ENCODE data around the gene HES1. TPM values are rescaled to one million over a fixed set of nuclear protein-coding genes. Genes with fewer than 3 reads are reported as not detected.

The HES1 gene
- total RNA-seq, 2 experiments from 2014 or later, result 2.4 to 2.7 TPM

DNA sequence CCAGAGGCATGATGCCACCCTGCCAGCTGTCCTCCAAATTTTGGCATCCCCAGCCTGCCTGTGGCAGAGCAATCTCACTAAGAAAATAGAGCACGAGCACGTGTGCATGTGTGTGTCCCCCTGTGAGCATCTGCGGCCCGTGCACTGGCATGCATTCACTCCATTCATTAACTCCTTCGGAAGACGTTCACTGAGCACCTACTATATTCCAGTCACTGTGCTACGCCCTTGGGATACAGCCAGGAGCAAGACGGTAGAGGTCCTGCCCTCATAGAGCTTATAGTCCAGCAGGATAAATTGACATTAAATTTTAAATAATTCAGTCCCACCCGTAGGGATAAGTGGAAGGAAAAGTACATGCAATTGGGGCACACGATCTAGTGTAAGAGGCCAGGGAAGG, 40.0 kb upstream of the HES1 start:
- POLR2A ChIA-PET, result no interaction called here
- DNase-seq, result no peak
- H3K27ac Mint-ChIP-seq, result no peak overlapping the region
- H3K36me3 Mint-ChIP-seq (ENCODE audit: low read depth), result no peaks in the 10 kb centered on the region
- H3K4me1 Mint-ChIP-seq, result peaks cover 22% of the 10 kb centered on the region
- H3K4me3 Mint-ChIP-seq, result no peak overlapping the region
- CTCF ChIA-PET, result no interaction called here
- no peaks in the 10 kb centered on the region for H3K27me3 Mint-ChIP-seq
- H3K9me3 Mint-ChIP-seq, result no peaks in the 10 kb centered on the region

DNA sequence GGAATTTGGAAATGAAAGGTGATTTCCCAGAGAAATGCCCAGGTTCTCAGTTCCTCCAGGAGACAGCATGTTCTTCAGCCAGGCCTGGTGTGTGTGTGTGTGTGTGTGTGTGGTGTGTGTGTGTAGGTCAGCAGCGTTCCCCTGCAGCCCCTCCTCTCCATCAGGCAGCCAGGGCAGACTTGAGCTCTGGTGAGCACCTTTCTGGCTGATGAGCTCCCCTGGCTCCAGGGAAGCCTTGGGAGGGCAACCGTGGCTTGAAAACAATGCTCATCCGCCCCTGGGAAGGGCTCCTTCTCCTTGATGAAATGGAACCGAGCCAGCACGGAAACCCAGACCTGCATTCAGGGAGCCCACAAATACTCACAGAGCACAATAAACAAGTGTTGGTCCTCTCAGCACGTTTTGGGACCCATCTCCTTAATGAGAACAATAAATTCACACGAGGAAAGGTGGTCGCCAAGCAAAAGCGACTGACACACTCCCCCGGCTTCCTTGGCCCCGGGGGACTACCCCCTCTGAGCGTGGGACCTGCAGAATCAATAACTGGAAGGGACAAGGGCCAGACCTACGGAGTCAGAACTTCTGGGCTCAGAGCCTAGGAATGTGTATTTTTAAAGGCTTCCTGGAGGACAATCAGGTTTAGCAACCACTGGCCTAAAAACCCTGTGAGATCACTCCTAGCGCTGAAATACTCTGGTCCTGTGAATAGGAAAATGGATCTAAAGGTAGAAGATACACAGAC, 38.6 kb upstream of the HES1 start:
- Mint-ChIP-seq H3K27ac (no peak overlapping the region), H3K4me3 (no peak overlapping the region), H3K36me3 (ENCODE audit: low read depth) (no peaks in the 10 kb centered on the region), H3K27me3 (no peaks in the 10 kb centered on the region), H3K9me3 (no peaks in the 10 kb centered on the region), H3K4me1 (peaks cover 24% of the 10 kb centered on the region)
- ChIA-PET CTCF (interaction anchor here (1.1 kb wide), 1 partner anchor 9 kb away, joined by 3 read pairs; no protein-coding TSS in a partner anchor), POLR2A (no interaction called here)
- no peak for DNase-seq

DNA sequence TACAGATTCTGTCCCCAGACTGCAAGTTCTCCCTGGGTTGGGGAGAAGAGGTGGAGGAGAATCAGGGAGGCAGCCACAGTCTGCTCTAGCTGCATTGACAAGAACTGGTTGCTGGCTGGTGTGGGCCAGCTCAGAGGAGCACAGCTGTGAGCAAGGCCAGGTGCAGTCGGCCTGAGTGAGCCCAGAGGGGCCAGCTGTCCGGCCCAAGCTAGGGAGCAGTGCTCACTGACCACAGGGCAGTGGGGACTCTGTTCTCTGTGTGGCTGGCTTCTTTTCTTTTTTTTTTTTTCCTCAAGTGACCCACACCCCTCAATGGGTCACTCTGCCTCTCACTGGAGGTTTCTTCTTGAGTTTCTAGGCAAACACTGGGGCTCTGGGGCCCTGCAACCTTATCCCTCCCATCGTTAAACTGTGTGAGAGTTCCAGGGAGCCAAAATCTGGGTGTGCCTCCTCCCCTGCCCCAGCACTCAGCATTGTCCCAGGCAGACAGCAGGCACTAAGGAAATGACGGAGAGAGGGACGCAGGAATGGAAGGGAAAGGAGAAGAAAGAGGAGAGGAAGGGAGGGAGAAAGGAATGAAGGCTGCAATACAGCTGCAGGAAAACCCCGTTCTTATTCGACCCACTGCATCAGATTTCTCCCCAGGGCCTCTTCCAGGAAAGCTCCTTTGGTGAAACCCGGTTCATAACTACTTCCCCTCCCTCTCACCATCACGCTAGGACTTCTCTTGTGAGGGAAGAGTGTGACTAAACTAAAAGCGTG, 37.7 kb upstream of the HES1 start:
- no peak for DNase-seq
- H3K4me1 Mint-ChIP-seq, result peaks cover 29% of the 10 kb centered on the region
- H3K36me3 Mint-ChIP-seq (ENCODE audit: low read depth), result no peaks in the 10 kb centered on the region
- no peak overlapping the region for H3K4me3 Mint-ChIP-seq
- no peaks in the 10 kb centered on the region for H3K9me3 Mint-ChIP-seq
- H3K27ac Mint-ChIP-seq, result no peak overlapping the region
- peaks cover 5% of the 10 kb centered on the region for H3K27me3 Mint-ChIP-seq
- POLR2A ChIA-PET, result no interaction called here
- CTCF ChIA-PET, result interaction anchor here (1.1 to 1.2 kb wide), 2 partner anchors 9 to 13 kb away, joined by 3 to 4 read pairs; no protein-coding TSS in a partner anchor

DNA sequence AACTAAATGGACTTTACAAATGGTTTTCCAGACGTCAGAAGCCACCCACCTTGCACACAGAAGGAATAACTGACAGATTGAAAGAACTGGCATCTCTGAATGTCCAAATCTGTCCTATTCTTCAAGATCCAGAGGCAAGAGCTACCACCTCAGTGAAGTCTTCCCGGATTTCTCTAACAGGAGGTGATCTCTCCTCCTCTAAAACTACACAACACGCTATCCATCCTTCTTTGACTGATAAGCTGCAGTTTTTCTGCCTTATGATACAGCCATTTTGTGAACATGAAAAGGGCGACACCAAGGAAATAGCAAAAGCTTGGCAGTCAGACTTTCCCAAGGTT, 37.1 kb upstream of the HES1 start:
- POLR2A ChIA-PET, result no interaction called here
- CTCF ChIA-PET, result interaction anchor here (1.1 to 1.2 kb wide), 2 partner anchors 10 to 13 kb away, joined by 3 to 4 read pairs; no protein-coding TSS in a partner anchor
- peaks cover 33% of the 10 kb centered on the region for H3K4me1 Mint-ChIP-seq
- peaks cover 8% of the 10 kb centered on the region for H3K27me3 Mint-ChIP-seq
- H3K36me3 Mint-ChIP-seq (ENCODE audit: low read depth), result no peaks in the 10 kb centered on the region
- no peak overlapping the region for H3K27ac Mint-ChIP-seq
- no peak for DNase-seq
- no peaks in the 10 kb centered on the region for H3K9me3 Mint-ChIP-seq
- H3K4me3 Mint-ChIP-seq, result no peak overlapping the region

DNA sequence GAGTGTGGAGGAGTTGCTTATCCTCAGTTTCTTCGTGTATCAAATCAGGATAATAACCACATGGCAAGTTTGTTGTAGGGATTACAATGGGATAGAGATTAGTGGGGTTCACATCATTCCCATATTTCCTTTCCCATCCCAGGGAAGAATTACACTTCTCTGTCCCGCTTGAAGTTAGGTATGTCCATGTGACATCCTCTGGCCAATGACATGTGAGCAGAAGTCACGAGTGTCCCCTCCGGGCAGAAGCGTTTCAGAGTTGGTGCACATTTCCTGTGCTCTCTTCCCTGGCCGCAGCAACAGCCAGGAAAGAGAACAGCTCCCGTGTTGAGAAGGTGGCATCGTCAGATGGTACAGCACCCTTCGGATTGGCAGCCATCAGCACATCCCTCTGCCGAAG, 36.7 kb upstream of the HES1 start:
- Mint-ChIP-seq H3K4me1 (peaks cover 33% of the 10 kb centered on the region), H3K27ac (no peak overlapping the region), H3K27me3 (peaks cover 8% of the 10 kb centered on the region), H3K4me3 (no peak overlapping the region), H3K36me3 (ENCODE audit: low read depth) (no peaks in the 10 kb centered on the region), H3K9me3 (no peaks in the 10 kb centered on the region)
- no peak for DNase-seq
- ChIA-PET POLR2A (no interaction called here), CTCF (interaction anchor here (1.2 kb wide), 1 partner anchor 14 kb away, joined by 4 read pairs; no protein-coding TSS in a partner anchor)

DNA sequence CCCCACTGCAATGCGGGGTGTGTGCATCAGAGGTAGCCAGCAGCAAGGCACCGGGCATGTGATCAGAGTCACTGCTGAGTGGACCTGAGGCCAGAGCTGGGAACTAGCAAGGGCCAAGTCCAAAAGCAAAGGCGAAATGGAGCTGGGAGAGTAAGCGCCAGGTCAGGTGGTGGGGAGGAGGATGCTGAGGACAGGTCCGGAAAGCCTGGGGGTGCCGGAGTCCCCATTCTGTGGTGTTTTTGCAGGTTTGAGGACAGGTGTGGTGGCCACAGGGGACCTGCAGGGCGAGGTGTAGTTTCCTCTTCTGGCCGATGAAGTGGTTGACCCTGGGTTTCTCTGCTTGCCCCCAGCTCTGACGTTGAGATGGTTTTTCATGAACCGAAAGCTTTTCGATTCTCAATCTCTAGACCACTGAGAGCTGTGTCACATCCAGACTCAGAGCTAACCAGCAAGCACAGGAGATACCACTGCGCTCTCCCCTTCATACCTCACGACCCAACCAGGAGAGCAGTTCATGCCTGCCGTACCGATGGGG, 35.0 kb upstream of the HES1 start:
- Mint-ChIP-seq H3K27ac (no peak overlapping the region), H3K4me1 (peaks cover 23% of the 10 kb centered on the region), H3K9me3 (no peaks in the 10 kb centered on the region), H3K4me3 (no peak overlapping the region), H3K27me3 (peaks cover 16% of the 10 kb centered on the region), H3K36me3 (ENCODE audit: low read depth) (no peaks in the 10 kb centered on the region)
- DNase-seq, result no peak
- POLR2A ChIA-PET, result no interaction called here
- CTCF ChIA-PET, result interaction anchor here (0.7 to 0.8 kb wide), 3 partner anchors 17 to 29 kb away, joined by 3 to 4 read pairs (median 3); no protein-coding TSS in a partner anchor

DNA sequence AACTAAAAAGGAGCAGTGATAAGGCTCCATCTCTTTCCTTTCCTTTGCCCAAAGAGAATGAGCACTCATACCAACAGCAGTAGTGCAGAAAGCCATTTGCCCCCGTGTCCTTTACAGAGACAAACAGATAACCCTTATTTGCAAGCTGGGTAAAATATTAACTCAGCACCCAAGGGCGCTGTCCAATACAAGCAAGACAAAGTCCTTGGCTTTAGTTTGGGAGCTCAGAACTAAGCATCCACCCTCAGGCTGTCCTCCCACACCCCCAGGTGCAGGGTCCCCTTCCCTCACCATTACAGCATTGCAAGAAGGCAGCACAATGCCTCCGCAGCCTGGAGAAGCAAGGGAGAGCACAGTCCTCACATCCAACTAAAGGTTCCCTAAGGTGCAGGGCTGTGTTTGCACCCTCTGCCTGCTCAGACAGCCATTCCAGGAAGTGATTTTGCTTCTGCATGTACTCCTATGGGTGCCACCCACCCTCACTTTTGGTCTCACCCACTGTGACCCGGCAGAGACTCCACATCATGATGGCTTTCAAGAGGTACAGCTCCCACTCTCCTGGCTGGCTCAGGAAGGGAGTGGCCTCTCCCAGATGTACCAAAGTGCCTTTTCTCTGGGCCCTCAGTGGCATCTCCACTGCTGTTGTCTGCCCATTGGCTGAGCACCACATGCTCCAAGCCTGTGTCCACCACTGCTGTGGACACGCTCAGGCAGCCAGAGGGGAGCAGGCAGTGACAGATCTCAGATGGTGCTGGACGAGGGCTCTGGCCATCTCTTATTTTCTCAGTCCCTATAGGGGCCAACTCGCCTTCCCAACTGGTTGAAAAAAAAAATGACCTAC, 34.1 kb upstream of the HES1 start:
- Mint-ChIP-seq H3K9me3 (no peaks in the 10 kb centered on the region), H3K27ac (no peak overlapping the region), H3K4me1 (peaks cover 22% of the 10 kb centered on the region), H3K36me3 (ENCODE audit: low read depth) (no peaks in the 10 kb centered on the region), H3K27me3 (peaks cover 20% of the 10 kb centered on the region), H3K4me3 (no peak overlapping the region)
- ChIA-PET CTCF (interaction anchor here (0.7 to 1.2 kb wide), 4 partner anchors 18 to 214 kb away, joined by 3 to 4 read pairs (median 3); no protein-coding TSS in a partner anchor), POLR2A (no interaction called here)
- DNase-seq, result no peak

DNA sequence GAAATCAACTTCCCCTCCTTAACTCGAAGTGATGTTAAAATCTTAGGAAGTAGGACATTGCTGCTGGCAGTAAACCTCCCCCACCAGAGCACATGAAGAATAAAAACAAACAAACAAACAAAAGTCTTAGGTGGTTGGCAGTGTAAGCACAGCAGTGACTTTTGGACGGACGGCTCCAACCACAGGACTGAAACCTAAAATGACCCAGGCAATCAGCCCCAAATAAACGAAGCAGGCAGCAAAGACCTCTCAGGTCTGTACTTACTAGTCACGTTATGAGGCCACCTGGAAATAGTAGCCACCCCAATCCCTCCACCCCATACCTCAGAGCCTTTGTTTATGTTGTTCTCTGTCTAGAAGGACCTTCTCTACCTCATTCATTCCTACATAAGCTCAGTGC, 33.5 kb upstream of the HES1 start:
- H3K4me3 Mint-ChIP-seq, result no peak overlapping the region
- H3K36me3 Mint-ChIP-seq (ENCODE audit: low read depth), result no peaks in the 10 kb centered on the region
- H3K4me1 Mint-ChIP-seq, result peaks cover 22% of the 10 kb centered on the region
- CTCF ChIA-PET, result interaction anchor here (1.2 kb wide), 1 partner anchor 213 kb away, joined by 3 read pairs; no protein-coding TSS in a partner anchor
- H3K27me3 Mint-ChIP-seq, result peaks cover 20% of the 10 kb centered on the region
- H3K27ac Mint-ChIP-seq, result no peak overlapping the region
- no peak for DNase-seq
- H3K9me3 Mint-ChIP-seq, result no peaks in the 10 kb centered on the region
- POLR2A ChIA-PET, result no interaction called here

DNA sequence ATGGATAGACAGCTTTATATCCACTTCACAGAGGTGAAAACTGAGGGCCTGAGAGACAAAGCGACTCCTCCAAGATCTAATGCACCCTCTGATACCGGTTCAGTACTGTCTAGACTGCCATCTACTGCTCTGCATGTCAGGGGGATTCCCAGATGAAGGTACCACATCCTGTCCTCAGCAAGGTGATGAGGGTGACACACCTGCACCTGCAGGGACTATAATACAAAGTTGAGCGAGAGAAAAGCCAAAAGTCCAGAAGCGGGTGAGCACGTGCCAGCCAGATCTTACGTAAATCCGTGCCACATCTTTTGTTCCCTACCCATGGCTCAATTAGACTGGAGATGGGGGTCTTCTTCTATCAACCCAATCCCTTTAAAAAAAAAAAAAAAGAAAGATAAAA, 32.4 kb upstream of the HES1 start:
- POLR2A ChIA-PET, result no interaction called here
- DNase-seq, result peak; percentile 40
- H3K9me3 Mint-ChIP-seq, result no peaks in the 10 kb centered on the region
- no peaks in the 10 kb centered on the region for H3K36me3 Mint-ChIP-seq (ENCODE audit: low read depth)
- H3K27me3 Mint-ChIP-seq, result peaks cover 25% of the 10 kb centered on the region
- H3K4me3 Mint-ChIP-seq, result no peak overlapping the region
- H3K27ac Mint-ChIP-seq, result no peak overlapping the region
- peaks cover 17% of the 10 kb centered on the region for H3K4me1 Mint-ChIP-seq
- CTCF ChIA-PET, result interaction anchor here (1.1 kb wide), 1 partner anchor 87 kb away, joined by 3 read pairs; no protein-coding TSS in a partner anchor

DNA sequence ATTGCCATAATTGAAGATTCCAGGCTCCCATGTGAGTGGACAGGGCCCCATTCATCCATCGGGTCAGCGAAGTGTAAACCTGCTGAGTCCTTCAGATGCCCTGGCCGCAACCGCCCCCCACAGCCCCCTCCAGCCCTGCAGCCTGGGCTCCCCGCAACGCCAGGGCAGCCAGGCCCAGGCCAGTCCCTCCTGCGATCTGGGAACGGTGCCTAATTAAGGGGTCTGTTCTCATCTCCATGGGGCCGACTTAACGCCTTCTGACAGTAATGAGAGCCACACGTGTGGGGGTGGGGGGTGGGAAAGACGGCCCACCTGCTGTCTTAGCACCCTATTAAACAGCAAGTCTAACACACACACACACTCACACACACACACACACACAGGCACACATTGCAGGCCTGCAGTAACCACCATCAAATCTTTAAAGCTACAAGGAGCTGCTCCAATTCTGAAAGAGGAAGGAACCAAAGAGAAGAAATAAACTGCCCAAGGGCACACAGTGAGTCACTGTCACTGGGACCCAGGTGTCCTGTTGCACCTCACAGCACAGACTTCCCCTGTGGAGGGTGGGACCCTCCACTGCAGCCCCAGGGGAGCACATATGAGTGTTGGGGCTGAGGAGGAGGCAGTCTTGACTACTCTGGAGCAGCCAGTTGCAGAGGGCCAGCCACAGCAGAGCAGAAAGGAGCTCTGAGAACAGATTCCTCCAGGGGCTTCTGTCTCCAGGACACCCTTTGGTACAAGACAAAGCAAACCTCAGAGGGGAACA, 31.8 kb upstream of the HES1 start:
- POLR2A ChIA-PET, result interaction anchor here (0.6 kb wide), 1 partner anchor 36 kb away, joined by 7 read pairs; no protein-coding TSS in a partner anchor

DNA sequence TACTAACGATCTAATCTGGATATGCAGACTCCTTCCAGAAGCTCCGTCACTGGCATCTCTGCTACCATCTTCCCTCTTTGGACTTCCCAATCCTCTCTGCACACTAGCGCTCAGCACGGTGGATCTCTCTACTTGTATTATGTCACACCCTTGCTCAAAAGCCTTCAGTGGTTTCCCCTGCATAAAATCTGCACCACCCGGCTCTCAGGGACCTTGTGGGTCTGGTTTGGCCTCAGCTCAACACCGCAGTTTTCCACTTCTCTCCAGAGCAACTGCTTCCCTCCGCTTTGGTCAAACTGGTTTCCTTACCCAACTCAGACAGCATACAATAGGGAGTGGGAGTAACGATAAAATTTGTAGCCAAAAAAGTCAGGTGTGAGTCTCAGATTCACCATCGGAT, 30.7 kb upstream of the HES1 start:
- Mint-ChIP-seq H3K27me3 (peaks cover 35% of the 10 kb centered on the region), H3K9me3 (no peaks in the 10 kb centered on the region), H3K4me3 (no peak overlapping the region), H3K36me3 (ENCODE audit: low read depth) (no peaks in the 10 kb centered on the region), H3K4me1 (peaks cover 11% of the 10 kb centered on the region), H3K27ac (no peak overlapping the region)
- POLR2A ChIA-PET, result no interaction called here
- DNase-seq, result no peak
- CTCF ChIA-PET, result interaction anchor here (1.2 kb wide), 1 partner anchor 210 kb away, joined by 3 read pairs; no protein-coding TSS in a partner anchor

More for the DNA sequence above, 31.8 kb upstream of the HES1 start:
- H3K36me3 Mint-ChIP-seq (ENCODE audit: low read depth), result no peaks in the 10 kb centered on the region
- H3K9me3 Mint-ChIP-seq, result no peaks in the 10 kb centered on the region
- H3K27me3 Mint-ChIP-seq, result peaks cover 30% of the 10 kb centered on the region
- DNase-seq, result no peak
- CTCF ChIA-PET, result interaction anchor here (0.5 to 1.2 kb wide), 4 partner anchors 42 to 534 kb away, joined by 3 read pairs; no protein-coding TSS in a partner anchor
- no peak overlapping the region for H3K27ac Mint-ChIP-seq
- H3K4me1 Mint-ChIP-seq, result peaks cover 11% of the 10 kb centered on the region
- H3K4me3 Mint-ChIP-seq, result no peak overlapping the region

DNA sequence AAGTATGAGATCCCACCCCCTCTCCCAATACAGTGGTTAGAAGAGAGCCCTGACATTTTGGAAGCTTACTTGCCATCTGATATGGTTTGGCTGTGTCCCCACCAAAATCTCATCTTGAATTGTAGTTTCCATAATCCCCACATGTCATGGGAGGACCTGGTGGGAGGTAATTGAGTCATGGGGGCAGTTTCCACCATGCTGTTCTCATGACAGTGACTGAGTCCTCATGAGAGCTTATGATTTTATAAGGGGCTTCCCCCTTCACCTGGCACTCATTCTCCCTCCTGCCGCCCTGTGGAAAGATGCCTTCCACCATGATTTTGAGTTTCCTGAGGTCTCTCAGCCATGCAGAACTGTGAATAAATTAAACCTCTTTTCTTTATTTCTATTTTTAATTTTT, 28.8 kb upstream of the HES1 start:
- H3K4me3 Mint-ChIP-seq, result no peak overlapping the region
- no peaks in the 10 kb centered on the region for H3K9me3 Mint-ChIP-seq
- no peak overlapping the region for H3K27ac Mint-ChIP-seq
- DNase-seq, result no peak
- ChIA-PET CTCF (interaction anchor here (0.6 kb wide), 1 partner anchor 1180 kb away, joined by 3 read pairs; no protein-coding TSS in a partner anchor), POLR2A (no interaction called here)
- H3K36me3 Mint-ChIP-seq (ENCODE audit: low read depth), result no peaks in the 10 kb centered on the region
- H3K27me3 Mint-ChIP-seq, result peaks cover 35% of the 10 kb centered on the region
- peaks cover 9% of the 10 kb centered on the region for H3K4me1 Mint-ChIP-seq

Measured in activated CD4-positive, alpha-beta T cell treated with anti-CD3 and anti-CD28 coated beads, Interleukin-2, amount 10 ng/mL, durations not matched to agents 7 days and 5 days (primary cell).